GM18858 (cell line): ENCODE results near the gene BRINP2.

Experiments
- ATAC-seq: cut with Tn5 transposase; IDR thresholded peaks from one replicate; pipeline ENCODE4 v1.9.1; 2021; ENCODE audit not compliant: unreplicated experiment

The BRINP2 gene, protein sequence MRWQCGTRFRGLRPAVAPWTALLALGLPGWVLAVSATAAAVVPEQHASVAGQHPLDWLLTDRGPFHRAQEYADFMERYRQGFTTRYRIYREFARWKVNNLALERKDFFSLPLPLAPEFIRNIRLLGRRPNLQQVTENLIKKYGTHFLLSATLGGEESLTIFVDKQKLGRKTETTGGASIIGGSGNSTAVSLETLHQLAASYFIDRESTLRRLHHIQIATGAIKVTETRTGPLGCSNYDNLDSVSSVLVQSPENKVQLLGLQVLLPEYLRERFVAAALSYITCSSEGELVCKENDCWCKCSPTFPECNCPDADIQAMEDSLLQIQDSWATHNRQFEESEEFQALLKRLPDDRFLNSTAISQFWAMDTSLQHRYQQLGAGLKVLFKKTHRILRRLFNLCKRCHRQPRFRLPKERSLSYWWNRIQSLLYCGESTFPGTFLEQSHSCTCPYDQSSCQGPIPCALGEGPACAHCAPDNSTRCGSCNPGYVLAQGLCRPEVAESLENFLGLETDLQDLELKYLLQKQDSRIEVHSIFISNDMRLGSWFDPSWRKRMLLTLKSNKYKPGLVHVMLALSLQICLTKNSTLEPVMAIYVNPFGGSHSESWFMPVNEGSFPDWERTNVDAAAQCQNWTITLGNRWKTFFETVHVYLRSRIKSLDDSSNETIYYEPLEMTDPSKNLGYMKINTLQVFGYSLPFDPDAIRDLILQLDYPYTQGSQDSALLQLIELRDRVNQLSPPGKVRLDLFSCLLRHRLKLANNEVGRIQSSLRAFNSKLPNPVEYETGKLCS

DNA sequence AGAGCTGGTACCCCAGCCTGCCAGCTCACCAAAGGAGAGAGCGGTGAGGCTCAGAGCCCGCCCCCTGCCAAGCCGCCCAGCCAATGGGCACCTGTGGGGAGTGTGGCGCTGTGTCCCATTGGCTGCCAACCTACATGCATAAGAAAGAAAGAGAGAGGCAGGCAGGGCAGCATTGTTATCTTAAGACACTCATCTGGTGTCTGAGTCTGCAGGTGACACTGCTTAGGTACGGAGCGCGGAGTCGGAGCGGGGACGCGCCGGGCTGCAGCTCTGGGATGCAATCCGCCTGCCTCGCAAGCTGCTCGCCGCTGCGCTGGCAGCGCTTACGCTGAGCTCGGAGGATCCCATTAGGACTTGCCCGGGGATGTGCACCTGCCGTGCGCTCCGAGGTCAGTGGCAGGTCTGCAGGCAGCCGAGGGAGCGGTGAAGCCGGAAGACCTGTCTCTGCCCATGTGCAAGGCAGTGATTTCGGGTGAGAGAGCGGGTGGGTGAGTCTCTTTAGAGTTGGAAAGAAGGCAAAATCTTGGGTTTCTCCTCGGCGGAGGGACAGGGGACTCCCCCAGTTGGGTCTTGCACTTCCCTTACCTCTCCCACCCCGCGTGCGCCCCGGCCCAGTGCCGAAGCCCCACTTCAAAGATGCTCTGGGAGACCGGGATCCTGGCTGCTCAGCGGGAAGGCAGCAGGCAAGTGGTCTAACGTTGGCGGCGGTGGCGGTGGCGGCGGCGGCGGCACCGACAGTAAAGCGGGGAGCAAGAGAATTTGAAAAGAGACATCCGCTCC lies at the start of gene BRINP2:
TSS of gene BRINP2 (plus strand) at position 203 of the 780 bp plus-strand sequence. CDS start 58,919 bp downstream, outside the sequence.
- no peak for ATAC-seq

DNA sequence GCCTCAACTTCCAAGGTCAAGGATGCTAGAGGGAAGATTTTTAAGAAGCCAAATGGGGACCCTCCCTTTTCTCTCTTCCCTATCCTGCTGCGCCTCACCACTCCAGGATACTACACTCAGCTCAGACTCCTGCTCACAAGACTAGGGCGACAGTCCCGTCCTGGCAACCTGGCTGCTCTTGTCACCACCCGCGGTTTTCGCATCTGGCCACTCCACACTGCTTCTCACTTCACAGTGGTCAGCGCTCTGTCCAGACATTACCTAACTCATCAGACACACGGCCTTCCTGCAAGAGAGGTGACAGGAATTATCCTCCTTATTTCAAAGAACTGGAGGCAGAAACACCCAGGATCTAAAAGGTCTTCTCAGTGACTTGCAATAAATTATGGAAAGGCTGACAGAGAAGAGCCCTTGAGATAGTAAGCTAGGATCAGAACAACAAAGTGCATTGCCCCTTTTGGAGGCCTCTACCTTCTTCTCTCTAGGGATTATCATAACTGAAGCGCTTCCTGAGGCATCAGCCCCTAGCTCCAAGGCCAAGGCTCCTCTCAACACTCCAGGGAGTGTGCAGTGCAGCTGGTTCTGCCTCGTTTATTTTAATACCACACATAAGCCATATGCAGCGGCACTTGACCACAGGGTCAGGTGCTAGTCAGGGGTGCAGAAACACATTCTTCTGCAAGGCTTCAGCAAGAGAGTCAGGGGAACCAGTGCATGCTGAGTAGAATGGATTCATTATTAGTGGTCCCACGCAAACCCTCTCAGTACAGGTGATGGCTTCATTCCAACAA lies 48.1 kb upstream of the BRINP2 start:
- ATAC-seq: no peak

DNA sequence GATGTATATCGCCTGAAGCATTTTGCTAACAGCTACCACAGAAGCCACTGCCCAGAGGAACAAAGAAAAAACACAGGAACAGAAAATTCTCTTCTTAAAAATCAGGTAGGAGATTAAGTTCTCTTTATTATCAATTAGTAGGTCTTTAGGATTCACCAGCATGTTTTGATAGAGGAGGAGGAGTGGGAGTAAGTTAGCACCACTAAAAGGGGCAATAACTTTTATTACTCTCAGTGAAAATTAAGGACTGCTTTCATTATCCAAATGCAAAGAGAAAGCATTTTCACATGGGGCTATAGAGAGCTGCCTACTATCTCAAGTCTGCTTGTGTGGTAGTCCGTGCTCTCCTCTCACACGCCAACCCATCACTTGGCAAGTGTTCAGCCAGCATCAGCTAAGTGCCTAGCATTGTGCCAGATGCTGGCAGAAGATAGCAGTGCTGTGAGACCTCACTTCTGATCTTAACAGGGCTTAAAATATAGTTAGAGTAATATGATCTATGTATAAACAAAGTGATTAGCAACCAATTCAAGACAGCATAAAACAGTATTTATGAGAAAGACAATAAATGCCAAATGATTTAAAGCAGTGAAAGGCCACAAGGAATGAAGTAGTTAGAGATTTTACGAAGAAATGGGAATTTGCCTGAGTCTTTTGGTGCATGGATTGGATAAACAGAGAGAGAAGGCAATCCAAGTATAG lies 46.0 kb upstream of the BRINP2 start:
- ATAC-seq: no peak

DNA sequence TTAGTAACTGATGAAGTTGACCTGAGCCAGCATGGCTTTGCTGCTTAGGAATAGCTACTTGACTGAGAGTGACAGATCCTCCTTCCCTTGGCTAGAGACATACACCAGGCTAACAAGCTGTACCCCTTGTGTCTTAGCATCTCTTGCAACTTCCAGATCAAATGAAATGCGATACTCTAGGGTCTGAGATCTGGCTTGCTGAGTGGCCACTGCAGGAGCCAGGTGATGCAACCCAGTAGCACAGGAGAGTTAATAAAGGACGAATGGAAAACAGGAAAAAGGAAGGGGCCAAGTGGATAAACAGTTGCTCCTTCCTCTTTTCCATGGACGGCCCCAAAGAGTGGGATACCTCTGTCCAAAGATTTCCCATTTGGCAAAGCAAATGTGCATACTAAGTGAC lies 44.5 kb upstream of the BRINP2 start:
- ATAC-seq: no peak

DNA sequence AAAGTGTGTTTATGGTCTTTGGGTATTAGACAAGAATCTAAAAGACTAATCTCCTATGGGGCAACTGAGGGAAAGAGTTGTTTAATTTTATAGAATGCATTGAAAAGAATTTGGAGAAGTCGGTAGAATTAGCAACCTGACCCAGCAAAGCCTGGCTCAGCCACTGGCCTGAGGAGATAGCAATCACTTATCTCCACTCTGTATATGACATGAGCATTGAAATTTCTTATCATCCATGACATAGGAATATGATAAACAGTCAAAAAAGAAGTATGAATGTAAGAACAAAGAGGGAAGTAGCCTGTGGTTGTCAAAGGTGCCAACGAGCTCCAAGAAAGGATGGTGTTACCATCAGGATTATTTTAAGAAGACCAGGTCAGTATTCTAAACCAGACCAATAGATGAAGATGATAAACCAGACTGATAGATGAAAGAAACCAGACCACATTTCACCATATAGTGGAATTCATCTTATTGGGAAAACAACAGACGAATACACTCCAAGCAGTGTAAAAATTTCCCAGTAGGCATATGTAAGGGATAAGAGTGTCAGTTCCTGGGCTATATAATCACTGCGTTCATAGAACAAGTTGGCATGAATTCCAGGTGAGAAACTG lies 42.0 kb upstream of the BRINP2 start:
- ATAC-seq: no peak

DNA sequence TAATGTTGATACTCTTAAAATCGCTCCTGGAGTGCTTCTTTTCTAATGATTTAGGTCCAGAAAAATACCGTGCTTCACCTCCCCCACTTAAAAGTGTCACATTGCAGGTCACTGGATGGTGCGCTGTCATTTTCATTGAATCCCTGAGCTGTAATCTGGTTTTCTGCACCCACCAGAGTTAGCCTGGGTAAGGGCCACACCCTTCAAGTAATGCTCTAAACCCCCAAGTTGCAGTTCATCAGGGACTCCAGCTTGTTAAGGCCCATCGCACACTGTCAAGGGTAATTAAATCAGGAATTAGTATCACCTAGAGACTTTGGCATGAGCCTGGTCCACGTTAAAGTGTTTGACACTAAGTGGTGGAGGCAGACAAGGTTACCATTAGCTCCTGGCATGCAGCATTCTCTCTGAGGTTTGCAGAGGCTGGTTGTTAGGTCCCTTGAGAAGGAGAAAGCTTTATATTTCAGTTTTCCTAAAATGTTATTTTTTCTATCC lies 40.3 kb upstream of the BRINP2 start:
- no peak for ATAC-seq

DNA sequence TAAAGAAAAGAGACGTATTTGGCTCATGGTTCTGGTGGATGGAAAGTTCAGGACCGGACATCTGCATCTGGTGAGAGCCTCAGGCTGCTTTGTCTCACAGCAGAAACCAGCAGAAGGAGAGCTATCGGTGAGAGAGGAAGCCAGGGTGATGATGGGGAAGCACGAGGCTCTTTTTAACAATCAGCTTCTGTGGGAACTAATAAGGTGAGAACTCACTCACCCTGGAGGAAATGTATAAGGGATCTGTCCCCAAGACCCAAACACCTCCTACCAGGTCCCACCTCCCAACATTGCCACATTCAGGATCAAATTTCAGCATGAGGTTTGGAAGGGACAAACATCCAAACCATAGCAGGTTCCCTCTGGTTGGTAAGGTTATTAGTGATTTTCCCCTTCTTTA lies 39.0 kb upstream of the BRINP2 start:
- no peak for ATAC-seq

DNA sequence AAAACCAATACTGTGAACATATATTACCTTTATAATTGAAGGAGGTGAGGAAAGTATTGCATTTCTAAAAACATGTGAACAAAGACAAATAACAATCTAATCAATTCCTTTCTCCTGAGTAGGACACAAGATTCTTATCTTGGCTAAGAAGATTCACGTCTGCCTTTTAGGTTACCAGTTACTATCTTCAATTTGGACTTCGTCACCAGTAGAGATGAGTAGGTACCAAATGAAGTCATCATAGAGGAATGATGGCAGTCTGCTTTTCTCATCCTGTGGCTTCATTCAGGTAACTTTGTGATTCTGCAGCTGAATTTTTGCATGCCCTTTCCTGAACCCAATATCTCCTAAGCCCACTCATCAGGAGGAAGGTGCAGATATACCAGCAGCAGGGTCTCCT lies 38.6 kb upstream of the BRINP2 start:
- ATAC-seq: no peak

DNA sequence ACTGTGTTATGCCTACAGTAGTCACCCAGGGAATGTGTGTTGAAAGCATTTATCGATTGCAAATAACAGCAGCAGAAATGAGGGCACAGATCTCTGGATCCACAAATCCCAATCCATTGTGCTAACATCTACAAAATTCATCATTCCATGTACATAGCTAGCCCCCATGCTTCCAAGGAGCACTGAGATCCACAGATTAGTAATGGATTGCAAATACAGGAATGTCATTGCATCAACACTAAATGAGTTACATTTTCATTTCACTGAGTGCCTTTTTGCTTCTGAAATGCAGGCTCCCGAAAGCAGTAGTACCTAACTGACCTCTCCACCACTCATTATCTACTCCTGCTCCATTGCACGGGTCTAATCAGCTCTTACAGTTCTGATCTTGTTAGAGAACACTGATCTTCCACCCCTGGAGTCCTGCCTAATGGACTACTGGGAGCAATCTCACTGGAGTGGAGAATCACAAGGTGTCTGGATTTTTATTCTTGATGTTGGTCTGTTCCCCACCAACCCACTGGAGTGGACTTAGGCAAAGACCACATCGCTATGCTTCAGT lies 36.7 kb upstream of the BRINP2 start:
- ATAC-seq: no peak

DNA sequence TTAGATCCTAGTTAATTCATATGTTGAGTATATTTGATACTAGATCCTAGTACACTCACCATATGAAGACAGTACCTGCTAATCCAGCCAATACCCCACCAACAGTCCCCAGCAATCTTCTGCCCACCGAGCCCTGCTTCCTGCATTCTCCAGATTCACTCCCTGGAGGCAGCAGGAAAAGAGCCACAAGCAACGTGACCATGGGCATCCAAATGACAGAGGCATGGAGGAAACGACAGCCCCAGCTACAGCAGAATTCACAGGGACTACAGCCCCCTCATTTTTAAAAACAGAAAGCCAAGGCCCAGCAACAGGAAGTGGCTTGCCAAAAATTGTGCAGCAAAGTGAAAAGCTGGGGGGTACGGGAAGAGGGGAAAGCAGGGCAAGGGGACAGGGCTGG lies 35.5 kb upstream of the BRINP2 start:
- ATAC-seq: no peak

DNA sequence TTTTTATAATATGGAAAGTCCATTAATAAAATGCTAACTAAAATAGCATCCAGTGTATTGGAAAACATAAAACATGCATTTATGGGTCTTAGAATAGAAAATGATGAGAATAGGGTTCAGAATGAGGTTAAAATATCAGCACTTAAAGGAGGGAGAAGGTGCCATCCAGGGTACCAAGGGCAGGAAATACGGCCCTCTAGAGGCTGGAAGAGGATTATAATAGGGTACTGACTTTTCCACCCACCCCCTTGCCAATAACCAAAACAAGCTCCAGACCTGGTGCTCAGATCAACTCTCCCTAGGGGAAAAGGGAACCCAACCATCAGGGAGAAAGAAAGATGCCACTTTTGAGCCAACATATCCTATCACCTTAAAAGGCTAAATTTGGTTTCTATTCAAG lies 32.9 kb upstream of the BRINP2 start:
- no peak for ATAC-seq

DNA sequence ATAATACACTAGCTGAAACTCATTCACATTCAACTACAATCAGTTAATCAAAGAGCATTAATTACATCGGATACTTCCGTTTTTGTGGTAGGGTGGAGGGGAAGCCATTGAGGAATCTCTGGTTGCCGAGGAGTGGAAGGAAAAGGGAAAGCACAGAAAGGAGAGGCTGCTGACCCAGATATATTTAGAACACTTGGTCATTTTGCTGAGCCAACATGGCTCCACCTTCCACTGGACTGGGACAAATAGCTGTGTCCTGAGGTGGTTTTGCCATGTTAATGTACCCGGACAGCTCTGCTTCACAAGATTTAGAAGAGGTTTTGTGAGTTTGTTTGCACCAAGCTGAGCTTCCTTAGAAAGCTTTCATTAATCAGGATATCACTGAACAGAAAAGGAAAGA lies 32.4 kb upstream of the BRINP2 start:
- no peak for ATAC-seq

DNA sequence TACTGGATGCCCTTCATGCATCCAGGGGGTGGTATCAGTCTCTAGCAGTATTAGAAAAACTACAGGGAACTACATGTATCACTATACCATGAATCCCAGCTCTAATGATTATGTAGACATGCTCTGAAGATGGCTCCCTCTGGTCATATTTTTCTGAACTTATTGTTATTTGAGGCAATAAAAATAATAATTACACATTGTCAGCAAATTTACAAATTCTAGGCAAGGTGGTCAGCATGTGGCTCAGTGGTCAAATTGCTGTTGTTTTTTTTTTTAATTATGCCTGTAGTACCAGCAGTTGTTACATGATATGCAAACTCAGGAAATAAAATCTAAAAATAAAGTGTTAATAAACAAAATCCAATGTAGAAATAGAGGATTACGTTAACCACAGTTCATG lies 28.7 kb upstream of the BRINP2 start:
- no peak for ATAC-seq

DNA sequence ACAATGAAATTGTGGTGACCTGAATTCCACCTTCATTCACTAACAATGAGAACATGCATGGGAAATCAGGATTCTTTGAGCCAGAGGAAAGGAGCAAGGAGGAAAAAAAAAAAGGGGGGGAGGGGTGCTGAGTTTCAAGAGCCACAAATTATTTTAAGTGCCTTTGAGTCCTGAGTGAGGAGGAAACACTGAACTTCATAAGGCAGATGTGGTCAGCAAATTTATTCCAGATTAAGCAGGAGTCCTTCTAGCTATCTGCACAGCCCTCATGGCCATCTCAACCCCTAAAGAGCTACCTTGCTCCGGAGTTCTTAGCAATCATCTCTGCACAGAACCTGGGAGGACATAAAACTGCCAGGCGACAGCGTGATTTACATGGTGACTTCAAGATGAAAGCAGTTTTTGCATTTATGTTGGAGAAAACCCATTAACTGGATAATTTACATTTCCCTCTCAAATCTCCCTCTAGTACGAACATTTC lies 27.9 kb upstream of the BRINP2 start:
- no peak for ATAC-seq

DNA sequence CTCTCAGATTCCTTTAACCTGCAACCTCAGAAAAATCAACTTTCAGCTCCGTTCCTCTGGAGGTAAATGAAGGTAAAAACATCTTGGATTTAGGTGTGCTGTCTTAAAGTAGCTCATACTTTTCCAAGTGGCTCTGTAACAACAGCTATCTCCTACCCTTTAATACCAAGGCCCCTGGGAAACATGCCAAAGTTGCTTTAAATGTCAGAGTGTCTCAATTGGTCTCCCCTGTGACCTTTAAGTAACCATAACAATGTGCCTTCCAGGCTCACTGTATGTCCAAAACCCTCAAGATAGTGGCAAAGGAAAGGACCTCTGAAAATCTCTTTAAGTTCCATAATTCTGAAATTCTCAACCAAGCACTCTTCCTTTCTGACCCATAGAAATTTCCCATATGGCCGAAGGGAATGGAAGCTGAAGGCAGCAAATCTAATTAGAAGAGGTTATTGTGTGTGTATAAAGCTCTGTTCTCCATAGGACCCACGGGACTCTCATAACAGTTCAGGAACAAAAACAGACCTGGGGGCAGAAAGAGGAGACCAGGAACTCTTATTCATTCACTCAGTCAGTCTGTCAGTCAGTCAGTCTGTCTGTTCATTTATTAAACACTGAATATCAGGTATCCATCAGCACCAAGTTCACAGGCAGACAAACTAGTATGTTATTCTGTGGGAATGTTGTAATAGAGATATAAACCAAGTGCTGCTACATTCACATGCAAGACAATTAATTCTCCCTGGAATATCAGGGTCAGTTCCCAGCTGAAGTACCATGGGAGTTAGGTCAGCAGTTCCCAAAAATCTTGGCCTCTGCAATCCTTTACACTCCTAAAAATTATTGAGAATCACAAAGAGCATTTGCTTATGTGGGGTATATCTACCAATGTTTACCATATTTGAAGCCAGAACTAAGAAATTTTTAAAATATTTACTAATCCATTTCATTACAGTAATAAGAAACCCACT lies 25.4 kb upstream of the BRINP2 start:
- ATAC-seq: no peak

DNA sequence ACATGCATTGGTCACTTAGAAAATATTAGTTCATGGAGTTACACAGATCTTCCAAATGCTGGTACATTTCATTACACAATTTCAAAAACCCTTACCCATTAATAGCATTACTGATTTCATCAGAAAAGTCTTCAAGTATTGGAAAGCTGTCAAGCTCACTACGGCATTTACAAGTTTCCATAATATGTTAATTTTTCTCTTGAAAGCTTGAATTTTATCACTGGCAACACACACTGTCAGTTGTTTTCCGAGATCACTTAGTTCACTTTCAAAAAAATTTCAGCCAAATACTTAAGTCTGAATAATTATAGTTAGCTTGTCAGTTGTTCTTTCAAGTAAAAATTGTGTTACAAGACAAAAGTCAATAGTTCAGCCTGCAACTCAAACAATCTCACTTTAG lies 24.3 kb upstream of the BRINP2 start:
- ATAC-seq: no peak

DNA sequence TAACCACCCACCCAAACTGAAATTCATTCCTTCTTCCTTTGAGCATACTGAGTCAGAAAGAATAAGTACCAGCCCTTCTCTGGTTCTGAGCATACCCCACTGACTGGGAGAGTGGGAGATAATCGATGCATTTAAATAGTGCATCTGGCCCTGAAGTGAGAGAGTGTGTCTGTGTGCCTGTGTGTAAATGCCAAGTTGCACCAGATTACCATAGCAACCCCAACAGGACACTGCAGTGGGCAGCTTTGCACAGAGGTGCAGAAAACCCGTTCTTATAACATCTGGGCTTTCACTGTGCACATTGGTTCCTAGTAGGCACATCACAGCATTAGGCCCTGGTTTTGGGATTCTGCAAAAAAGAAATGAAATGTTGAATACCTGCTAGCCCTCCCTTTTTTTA lies 8.5 kb upstream of the BRINP2 start:
- ATAC-seq: no peak

DNA sequence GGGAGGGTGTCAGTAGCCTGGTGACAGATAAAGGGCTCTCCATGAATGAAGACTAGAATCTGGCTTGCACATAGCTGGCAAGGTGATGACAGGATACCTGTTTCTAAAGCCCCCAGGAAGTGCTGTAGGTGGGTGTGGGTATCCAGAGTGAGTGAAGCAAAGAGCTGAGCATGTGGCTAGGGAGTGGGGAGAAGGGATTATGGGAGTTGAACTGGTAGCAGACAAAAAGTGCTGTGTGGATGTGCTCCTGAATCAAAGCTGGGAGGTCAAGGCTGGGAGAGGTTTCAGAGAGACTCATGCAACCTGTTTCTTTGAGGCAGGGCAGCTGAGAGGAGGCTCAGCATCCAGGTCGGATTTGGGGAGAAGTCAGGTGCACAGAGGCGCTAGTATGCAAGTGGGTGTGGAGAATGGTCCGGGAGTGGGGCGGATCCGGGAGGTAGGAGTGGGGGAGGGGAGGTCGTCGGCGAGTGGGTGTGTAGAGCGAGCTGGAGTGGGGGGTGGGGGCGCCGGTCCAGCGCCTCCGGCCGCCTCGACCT lies 6.8 kb upstream of the BRINP2 start:
- ATAC-seq: no peak
